A549 (cell line): Measurements from ENCODE around the gene NGRN.
A peak's percentile ranks its signal among the peaks of the same experiment; 100 is the strongest.

Source experiments
- CBX2 ChIP-seq: fragments of 200-600 bp; sonication (generic); IDR thresholded peaks from 2 replicates; pipeline ENCODE4 v1.6.1; 2016; ENCODE audit warnings: low read depth, mild to moderate bottlenecking, borderline replicate concordance
- CEBPB ChIP-seq, 2 experiments: fragments of >200 bp in 1 of 2; sonication (Bioruptor Twin) in 1 of 2; formaldehyde crosslinking in 1 of 2; IDR thresholded peaks; 2 replicates each; pipeline ENCODE4 v1.6.1; 2012 to 2016
- CTCF ChIP-seq: fragments of >200 bp; sonication (Bioruptor Twin); formaldehyde crosslinking; IDR thresholded peaks from 3 replicates; pipeline ENCODE4 v1.5.1; 2016
- EHMT2 ChIP-seq: fragments of 200-600 bp; sonication (generic); IDR thresholded peaks from 2 replicates; pipeline ENCODE4 v1.6.1; 2016; ENCODE audit warnings: antibody characterized with exemption, low read depth, mild to moderate bottlenecking, moderate library complexity
- EP300 ChIP-seq, 2 experiments: fragments of >200 bp; sonication (Bioruptor Twin); formaldehyde crosslinking; IDR thresholded peaks; 2 replicates in 1 of 2; 3 replicates in 1 of 2; pipeline ENCODE4 v1.6.1; 2016 to 2017
- HES2 ChIP-seq: fragments of >200 bp; sonication (Bioruptor Twin); formaldehyde crosslinking; IDR thresholded peaks from 2 replicates; pipeline ENCODE4 v1.6.1; 2016
- HOXA7 ChIP-seq: fragments of 250-450 bp; sonication (Bioruptor Pico); IDR thresholded peaks from 2 replicates; pipeline ENCODE4 v1.5.0; 2020; ENCODE audit warnings: mild to moderate bottlenecking, moderate library complexity
- KDM1A ChIP-seq: fragments of 200-600 bp; sonication (generic); IDR thresholded peaks from 2 replicates; pipeline ENCODE4 v1.6.1; 2016; ENCODE audit warnings: low read depth, mild to moderate bottlenecking
- MAX ChIP-seq: IDR thresholded peaks from 2 replicates; pipeline ENCODE4 v1.6.1; 2012
- PHF8 ChIP-seq: fragments of 200-600 bp; sonication (generic); IDR thresholded peaks from 2 replicates; pipeline ENCODE4 v1.6.1; 2016; ENCODE audit warnings: low read depth, mild to moderate bottlenecking, antibody characterized with exemption, moderate library complexity, borderline replicate concordance
- POLR2A ChIP-seq: IDR thresholded peaks from 2 replicates; pipeline ENCODE4 v1.6.1; 2012; ENCODE audit warnings: mild to moderate bottlenecking, low read length
- SMC3 ChIP-seq: fragments of >200 bp; sonication (Bioruptor Twin); formaldehyde crosslinking; IDR thresholded peaks from 3 replicates; pipeline ENCODE4 v1.6.1; 2018; ENCODE audit warnings: inconsistent platforms
- TP53 ChIP-seq: fragments of 250-450 bp; sonication (Bioruptor Pico); IDR thresholded peaks from 2 replicates; pipeline ENCODE4 v1.5.0; 2021; ENCODE audit warnings: mild to moderate bottlenecking, moderate library complexity

GRCh38 chr15:90264671-90265070, 801 bp upstream of the NGRN start:
- TF ChIP-seq KDM1A (no peak), CTCF (no peak), POLR2A (peak; percentile 43), MAX (no peak), TP53 (CRISPR knock-in tag) (no peak), CEBPB (IDR thresholded peaks at IDR 0.05) (no peak), HOXA7 (no peak), EHMT2 (no peak), PHF8 (no peak), HES2 (no peak), CBX2 (no peak), EP300 (IDR thresholded peaks at IDR 0.05) (no peak), SMC3 (no peak)
